HG02571 (cell line): ENCODE data around the gene PTPRD.

ENCODE experiments used
- ATAC-seq: cut with Tn5 transposase; IDR thresholded peaks from one replicate; pipeline ENCODE4 v1.9.1; 2021; ENCODE audit warnings: mild to moderate bottlenecking, moderate library complexity; ENCODE audit not compliant: unreplicated experiment

Gene PTPRD

DNA sequence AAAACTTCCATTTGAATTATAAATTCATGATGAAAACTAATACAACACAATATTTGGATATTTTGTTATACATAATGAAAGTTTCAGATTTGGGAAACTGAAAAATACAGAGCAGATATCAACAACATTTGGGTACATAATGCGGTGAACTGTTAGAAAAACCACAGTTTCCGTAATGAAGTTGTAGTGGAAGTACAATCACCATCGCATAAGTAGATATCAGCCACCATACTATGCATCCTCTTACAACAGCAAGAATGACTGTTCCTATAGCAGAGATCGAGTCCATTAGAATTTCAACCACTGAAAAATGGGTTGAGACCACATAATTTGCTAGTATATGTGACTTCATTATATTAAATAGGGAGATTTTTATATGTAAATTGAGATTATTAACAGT lies 2043.0 kb downstream of the PTPRD start:
- ATAC-seq = no peak

DNA sequence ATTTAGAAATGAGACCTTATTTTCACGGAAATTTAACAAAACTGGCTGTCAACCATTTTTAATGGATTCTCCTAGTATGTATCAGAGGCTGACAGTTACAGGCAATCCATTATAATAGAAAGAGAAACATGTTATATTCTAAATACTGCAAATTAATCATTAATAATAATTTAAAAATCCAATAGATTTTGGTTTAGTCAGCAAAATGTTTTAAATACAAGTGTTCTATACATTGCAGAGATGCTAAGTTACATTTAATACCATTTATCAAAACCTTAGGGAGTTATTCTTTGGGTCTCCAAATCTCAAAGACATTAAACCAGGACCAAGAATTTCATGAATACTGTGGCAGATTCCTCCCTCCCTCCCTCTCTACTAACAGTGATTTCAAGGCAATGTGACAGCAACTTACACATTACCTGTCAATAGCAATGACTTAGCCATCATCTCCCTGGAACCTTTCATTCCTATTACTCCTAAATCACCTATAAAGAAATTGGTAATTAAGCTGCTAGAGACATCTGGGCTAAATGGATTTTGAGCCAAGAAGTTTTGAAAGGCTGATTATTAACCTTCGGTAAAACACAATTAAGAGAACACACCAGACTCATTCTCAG lies 2044.7 kb downstream of the PTPRD start:
- no peak for ATAC-seq

DNA sequence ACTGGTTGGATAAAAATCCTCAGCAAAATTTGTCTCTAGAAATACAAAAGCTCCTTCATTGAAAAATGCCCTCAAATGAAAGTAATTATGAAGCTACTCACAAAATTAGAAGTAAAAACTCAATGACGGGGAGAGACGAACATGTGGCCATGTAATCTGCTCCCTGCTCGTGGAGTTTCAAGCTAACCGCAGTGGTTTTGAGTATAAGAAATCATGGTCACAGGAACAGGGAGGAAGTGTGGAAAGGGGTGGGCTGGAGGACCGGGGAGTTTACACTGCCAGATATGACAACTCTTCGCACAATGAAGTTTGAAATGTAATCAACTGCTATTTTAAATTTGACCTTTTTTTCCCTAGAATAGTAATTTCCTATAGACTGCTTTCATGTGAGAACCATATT lies 2047.8 kb downstream of the PTPRD start:
- ATAC-seq = no peak

DNA sequence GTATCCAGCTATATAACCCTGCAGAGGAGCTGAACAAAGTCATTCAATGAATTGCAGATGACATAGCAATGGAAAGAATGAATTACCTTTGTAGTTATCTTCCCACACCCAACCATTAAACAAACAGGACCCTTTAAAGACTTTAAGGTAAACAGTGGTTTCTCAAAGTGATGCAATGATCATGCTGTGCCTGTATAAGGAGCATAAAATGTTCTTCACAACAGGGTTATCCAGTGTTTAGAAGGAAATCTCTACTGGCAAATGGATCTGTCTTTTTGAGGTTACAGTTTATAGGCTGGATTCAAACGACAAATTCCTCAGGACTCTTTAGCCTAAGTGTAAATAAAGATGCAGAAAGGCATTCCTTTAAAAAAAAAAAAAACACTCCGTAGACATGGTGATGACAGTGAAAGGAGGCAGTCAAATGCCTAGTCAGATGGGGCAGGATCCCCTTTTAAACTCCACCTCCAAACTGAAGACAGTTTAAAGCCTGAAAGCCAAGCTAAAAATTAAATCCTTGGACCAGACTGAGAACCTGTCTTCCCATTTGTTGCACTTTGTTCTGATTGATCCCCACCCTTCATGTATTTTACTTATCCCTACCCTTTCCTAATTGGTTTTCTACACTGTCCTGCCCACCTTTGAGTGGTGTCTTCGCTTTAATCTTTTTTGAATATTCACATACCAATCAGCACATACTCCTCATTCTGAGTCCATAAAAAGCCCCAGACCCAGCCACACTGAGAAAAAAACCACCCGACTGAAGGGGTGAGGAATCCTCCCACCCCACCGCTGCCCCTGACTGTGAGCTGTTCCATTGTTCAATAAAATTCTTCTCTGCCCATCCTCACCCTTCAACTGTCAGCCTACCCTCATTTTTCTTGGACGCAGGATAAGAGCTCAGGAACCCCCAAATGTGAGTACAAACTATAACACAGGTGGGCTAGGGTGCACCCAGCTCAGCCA lies 2052.0 kb downstream of the PTPRD start:
- no peak for ATAC-seq

DNA sequence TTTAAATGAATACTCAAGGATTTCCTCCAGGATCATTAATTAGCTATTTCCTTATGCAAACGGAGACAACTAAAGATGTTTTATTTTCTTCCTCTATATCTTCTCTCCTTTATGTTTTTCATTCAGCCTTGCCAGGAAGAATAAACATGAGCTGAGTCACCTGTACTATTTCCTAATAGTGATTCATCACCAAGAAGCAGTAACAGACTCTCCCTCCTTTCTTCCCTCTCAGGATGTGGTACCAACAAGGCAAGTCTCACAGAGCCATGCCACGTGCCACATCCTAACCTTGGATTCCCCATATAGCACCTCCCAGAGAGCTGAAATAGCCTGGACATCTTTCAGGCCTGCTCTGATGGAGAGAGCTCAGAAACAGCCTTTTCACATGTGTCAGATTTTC lies 2054.6 kb downstream of the PTPRD start:
- no peak for ATAC-seq

DNA sequence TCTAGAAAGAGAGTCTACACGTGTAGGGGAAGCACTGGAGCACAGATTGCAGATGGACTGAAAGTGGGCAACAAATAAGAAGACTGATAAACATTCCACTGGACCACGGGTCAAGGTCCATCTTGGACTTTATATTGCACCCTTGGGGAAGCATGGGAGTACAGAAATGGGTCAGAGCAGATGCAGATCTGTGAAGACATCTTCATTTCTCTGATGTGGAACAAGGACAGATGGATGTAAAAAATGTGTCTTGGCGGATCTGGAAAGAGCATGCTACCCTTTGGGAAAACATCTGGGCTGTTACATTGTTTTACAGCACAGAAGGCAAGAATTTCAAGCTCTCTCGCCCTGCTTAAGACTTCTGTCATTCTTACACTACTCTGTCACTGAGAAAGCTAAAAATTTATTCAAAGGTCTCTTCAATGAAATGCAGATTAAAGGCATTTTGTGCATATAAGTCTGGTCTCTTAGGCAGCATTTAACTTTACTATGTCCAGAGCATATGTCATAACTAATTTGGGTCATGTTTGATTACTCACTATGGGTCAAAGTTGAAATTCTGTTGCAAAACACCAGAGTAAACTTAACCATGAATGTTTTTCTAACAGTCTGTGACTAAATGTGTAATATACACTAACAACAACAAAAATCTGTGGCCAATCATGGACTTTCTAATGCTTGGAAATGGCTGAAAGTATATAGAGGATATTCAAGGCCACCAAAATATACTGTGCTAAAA lies 2056.9 kb downstream of the PTPRD start:
- ATAC-seq = no peak

DNA sequence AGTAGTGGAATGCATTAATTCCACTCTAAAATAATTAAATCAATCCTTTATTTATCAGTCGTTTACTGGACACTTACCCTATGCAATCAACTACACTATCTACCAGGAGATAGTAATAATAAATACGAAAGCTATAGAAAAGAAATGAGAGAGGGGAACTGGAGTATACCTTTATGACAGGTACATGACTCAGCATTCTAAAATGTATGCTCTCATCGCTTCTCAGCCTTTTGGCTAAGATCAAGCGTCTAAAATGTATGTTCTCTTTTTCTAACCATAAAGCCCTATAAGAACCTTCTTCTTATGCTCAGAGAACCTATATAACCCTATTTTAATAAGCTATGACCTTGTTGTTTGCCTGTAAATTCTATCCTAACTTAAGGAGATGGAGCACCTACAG lies 2059.4 kb downstream of the PTPRD start:
- no peak for ATAC-seq

DNA sequence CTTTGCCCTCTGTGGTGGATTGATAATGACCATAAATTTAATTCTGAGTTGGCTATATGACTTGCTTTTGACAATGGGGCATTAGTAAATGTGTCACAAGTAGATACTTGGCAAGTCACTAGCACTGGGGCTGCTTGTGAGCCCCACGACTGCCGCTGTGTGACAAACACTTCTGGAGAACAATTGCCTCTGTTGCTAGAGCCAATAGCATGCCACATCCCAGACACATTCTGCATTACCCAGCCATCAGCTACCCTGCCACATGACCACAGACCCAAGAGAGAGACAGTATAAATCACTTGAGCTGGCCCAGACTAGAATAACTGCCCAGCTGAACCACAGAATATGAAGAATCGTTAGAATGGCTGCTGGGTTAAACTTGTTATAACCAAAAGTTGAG lies 2060.1 kb downstream of the PTPRD start:
- no peak for ATAC-seq

DNA sequence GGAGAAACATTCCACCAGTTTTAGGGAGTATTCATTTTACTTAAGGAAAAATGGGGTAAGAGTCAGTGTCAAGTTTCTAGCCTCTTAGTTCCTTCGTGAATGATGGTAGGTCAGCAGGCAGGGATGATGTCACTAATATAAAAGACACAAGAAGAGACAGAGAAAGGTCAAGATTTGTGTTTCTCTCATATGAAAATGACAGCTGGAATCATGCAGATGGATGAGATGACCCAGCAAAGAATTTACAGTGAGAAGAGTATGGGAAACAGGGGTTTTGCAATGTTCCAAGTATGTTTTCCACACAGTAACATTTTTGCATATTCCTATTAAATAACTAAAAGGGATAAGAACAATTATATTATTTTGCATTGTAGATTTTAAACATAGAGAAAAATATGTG lies 2063.6 kb downstream of the PTPRD start:
- ATAC-seq = no peak

DNA sequence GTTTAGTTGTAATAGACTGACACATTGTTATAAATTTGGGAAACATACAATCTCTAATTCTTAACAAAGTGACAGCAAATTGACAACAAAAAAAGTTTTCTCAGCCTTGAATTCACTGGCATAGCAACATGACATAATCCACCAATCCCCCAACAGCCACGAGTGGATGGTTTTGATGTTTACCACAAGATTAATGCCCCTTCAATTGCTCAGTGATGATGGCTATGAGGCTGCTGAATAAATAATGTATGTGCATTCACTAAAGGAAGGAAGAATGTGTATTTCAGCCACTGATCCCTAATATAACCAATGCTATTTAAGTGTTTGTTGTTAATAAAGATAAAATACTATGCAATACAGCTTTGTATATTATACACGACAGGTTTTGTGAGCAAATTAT lies 2069.6 kb downstream of the PTPRD start:
- no peak for ATAC-seq

DNA sequence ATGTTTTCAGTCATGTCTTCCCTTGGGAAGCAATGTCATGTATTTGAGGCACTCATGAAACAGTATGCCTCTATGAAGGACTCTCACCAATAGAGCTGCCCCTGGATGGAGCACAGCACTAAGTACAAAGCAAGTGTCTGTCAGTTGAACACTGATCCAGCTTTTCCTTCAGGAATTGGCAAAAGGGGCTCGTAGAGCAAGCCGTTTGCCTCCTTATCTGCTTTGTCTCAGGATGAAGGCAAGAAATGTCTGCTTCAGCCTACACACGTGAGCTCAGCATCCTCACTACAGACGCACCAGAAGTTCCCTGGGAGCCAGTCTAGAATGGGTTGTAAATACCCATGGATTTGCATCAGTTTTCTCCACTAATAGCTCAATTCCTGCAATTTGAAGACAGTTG lies 2070.3 kb downstream of the PTPRD start:
- ATAC-seq = no peak

DNA sequence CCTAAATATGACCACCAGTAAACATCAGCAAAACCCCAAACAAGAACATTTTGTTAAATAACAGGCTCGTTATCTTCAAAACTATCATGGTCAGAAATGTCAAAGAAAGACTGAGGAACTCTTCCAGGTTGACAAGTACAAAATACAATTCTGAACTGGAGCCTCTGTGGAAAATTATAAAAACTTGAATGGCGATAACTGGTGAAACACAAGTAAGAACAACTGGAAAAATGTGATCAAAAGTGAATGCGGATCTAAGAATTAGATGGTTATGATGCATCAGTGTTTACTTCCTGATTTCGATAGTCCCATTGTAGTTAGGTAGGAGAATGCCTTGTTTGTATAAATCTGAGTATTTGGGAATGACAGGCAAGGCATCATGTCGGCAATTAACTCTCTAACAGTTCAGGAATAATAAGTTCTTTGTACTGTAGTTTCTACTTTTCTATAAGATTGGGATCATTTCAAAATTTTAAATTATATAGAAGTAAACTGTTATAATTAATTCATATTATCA lies 2073.1 kb downstream of the PTPRD start:
- ATAC-seq = no peak

DNA sequence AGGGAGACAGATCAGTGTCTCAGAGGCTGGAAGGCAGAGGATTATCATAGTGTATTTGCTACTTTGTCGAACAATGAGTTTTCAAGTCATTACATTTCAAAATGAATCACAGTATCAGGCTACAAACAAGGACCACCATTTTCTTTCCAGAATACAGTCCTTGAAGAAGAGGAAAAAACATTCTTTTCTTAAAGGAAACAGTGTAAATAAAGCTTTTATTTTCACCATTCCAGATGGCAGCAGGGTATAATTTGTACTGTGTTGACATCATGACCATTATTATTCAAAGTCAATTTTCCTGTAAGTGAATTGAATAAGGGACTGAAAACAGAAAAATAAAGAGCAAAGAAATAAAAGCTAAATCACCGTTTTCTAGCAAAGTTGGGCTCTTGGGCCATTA lies 2076.0 kb downstream of the PTPRD start:
- no peak for ATAC-seq

DNA sequence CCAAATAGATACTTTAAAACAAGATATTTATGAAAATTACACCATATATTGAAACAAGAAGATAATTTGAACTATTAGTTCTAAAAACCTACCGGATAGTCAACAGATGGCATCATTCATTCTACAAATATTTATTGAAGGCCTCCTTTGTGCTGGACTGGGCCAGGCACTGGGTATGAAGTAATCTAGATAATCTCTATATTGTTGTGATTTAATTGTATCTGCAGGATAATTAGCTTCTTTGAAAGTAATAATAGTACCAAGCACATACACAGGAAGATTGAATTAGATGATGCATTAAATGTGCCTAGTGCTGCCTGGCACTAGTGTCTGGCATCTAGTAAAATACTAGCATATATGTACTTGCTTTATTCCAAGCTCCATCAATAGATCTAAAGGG lies 2078.0 kb downstream of the PTPRD start:
- ATAC-seq = no peak

DNA sequence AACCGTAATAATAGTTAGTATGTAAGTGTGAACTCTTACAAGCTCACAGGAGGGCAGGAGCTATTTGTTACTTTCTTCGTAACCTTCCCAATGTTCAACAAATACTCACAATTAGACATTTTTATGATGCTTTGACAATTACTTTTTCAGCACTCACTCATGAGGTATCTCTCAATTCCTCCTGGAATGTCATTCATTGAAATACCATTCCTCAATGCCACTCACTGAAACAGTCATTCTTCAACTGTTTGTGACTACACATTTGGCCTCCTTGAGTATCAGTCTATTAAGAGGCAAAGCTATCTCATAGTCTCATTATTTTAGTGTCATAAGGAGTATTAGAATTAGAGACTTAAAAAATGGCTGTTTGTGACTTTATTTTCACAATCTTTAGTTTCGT lies 2079.1 kb downstream of the PTPRD start:
- no peak for ATAC-seq

DNA sequence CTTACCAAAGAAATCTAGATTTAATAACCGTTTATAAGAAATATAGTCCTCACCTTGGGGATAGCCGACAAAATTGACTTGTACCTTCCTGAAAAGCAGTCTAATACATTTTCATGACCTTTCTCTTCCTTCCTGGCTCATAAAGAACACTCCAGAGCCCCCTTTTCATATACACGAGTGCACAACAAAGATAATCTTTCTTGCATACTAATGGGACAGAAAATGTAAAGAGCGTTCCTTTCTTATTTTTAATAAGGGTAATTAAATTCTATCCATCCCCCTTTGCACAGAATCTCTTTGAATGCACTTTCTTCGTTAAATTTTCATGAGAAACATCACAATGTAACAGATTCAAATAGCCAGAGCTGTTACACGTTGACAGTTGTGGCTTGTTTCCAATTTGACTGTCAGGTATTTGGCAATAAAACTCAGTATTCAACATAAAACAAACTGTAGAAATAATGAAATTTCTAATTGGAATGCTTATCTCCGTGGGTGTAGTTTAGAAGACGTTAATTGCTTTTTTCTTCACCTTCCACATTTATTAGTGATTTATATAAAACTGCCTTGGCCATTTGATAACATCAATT lies 2080.9 kb downstream of the PTPRD start:
- ATAC-seq = no peak

DNA sequence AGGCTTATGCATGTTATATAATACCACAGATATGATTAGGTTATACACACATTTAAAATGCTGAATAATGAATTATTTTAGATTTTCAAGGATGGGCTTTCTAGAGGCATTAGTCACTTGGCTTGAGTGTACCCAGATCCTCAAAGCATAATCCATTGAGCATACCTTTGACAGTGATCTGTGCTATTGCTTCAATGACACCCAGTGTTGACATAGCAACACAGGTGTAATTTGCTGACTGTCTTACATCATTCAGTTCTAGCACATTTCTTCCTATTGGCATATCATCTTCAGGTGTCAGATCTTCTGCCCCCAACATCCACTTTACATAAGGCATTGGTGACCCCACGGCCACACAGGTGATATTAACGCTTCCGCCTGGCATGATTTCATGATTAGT lies 2091.7 kb downstream of the PTPRD start:
- no peak for ATAC-seq

DNA sequence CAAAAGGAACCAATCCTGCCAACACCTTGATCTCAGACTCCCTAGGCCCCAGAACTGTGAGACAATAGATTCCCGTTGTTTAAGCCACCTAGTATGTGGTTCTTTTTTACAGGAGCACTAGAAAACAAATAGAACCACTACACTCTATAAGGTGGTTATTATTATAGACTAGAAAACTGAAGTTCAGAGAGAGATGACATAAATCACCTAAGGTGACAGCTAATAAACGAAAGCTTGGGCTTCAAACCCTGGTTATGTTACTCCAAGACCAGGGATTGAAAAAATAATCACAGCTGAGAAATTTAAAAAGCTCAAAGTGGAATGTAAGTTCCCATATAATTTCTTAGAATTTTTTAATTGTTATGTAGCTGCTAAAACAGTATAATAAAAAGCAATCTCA lies 2097.1 kb downstream of the PTPRD start:
- no peak for ATAC-seq

DNA sequence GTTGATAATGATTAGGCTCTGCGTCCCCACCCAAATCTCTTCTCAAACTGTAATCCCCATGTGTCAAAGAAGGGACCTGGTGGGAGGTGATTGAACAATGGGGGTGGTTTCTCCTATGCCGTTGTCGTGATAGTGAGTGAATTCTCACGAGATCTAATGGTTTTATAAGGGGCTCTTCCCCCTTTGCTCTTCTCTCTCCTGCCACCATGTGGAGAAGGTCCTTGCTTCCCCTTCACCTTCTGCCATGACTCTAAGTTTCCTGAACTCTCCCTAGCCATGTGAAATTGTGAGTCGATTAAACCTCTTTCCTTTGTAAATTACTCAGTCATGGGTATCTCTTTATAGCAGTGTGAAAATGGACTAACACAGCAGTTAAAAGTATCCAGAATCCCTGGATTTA lies 2098.0 kb downstream of the PTPRD start:
- ATAC-seq = no peak

DNA sequence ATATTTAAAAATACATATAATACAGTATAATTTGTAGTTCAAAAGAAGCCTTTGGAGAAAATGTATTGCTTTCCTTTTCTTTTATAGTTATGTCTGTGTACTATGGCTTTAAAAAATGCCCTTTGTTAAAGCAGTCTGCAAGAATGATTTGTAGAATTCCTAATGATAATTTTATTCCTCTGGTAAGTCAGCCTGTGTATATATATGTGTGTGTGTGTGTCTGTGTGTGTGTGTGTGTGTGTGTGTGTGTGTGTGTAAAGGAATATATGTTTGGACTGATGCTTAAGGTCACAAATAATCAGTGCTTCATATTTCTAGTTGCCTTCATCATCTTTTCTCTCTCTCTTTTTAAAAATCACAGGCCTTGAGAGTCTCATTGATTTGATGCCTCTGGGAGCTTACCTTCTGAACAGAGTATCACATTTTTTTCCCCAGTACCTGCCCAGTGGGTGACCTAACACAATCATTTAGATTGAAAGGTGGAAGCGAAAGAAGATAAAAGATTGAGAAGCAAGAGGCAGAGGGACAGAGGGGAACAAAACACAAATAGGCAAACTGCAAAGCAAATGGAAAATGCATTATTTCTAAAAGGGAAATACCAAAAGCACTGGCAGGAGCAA lies 2104.0 kb downstream of the PTPRD start:
- ATAC-seq = no peak

DNA sequence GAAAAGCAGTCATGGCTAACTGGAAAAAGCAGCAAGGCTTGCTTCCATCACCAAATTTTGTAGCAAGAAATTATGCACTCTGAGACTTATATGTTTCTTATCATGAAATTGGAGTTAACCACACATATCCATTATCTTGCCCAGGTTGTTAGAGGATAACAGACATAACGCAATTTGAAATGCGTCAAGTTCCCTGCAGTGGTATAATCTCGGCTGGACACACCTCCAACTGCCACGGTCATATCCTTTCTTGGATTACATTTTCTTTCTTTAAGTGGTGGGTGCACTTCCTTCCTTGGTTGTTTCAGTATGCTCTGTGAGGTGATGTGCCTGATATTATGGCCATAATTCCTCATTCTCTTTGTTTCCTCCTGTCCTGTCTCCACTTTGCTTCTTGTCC lies 2118.2 kb downstream of the PTPRD start:
- ATAC-seq = no peak
